Measurements from ENCODE around the gene PCLO.
"Not testable (repeated sequence)": the region's sequence is repeated elsewhere in the genome, so short reads cannot be mapped to it uniquely, and the experiment has no call there.

Gene PCLO

DNA sequence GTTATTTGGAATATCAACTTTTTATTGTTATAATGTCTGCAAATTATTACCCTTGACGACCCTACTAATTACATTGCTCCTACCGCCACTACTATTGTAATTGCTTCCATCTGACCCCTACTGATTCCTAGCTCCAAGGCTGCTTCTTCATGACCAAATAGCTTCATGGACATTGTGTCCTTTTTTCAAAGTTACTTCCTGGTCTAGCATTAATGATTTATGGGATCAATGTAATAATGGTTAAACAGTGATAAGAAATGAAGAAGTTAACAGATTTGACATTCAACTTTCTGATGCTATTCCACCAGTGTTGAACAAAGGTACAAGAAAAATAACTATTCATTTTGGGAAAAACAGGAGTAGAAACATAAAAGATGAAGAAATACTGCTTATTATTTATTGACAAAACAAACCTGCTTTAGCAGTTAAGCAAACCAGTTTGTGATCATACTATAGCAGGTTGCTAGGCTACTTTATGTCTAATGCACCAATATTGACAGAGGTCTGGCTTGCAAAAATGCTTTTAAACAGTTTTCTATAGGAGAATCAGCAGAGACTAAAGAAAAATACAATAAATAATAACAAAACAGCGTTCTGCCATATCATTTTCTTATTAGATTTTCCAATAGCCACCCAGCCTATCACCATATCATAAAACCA lies 125.8 kb downstream of the PCLO start:
- no peak for DNase-seq (ENCODE audit: low spot score in 2 of 2)
- no peaks in the 10 kb centered on the region for H3K36me3 Mint-ChIP-seq
- H3K4me1 Mint-ChIP-seq: no peaks in the 10 kb centered on the region
- H3K4me3 Mint-ChIP-seq: no peak overlapping the region
- no peak overlapping the region for H3K27ac Mint-ChIP-seq
- H3K9me3 Mint-ChIP-seq: peaks cover 15% of the 10 kb centered on the region
- ATAC-seq: no peak

DNA sequence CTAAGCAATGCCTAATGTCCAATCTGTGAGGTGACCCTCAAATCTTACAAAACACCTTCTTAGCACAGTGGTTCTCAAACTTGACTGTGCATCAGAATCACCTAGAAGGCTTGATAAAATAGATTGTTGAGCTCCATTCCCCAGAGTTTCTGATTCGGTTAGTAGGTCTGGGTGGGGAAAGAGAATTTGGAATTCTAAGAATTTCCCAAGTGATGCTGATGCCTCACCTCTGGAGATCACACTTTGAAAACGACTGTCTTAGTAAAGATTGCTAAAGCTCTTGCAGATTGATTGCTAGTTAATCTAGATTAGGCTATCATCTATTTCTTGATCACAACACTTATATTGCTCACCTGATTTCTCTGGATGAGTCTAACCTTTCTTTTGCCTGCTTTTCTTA lies 126.6 kb downstream of the PCLO start:
- Mint-ChIP-seq H3K9me3 (peaks cover 20% of the 10 kb centered on the region), H3K4me3 (no peak overlapping the region), H3K4me1 (no peaks in the 10 kb centered on the region), H3K36me3 (no peaks in the 10 kb centered on the region), H3K27ac (no peak overlapping the region)
- no peak for DNase-seq (ENCODE audit: low spot score in 2 of 2)
- ATAC-seq: no peak

DNA sequence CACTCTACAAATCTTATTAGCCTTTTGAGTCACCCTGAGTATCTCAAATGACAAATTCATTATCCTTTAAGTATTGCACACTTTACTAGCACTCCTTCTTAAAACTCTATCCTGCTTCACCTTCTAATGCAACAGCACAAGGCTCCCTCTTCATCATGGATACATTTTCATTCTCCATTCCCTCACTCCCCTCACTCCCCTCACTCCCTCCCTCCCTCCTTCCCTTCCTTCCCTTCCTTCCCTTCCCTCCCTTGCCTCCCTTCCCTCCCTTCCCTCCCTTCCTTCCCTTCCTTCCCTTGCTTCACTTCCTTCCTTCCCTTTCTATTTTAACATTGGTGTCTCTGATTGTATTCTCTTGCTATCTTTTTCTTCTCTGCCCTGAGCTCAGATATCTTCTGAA lies 130.5 kb downstream of the PCLO start:
- H3K4me1 Mint-ChIP-seq: no peaks in the 10 kb centered on the region

DNA sequence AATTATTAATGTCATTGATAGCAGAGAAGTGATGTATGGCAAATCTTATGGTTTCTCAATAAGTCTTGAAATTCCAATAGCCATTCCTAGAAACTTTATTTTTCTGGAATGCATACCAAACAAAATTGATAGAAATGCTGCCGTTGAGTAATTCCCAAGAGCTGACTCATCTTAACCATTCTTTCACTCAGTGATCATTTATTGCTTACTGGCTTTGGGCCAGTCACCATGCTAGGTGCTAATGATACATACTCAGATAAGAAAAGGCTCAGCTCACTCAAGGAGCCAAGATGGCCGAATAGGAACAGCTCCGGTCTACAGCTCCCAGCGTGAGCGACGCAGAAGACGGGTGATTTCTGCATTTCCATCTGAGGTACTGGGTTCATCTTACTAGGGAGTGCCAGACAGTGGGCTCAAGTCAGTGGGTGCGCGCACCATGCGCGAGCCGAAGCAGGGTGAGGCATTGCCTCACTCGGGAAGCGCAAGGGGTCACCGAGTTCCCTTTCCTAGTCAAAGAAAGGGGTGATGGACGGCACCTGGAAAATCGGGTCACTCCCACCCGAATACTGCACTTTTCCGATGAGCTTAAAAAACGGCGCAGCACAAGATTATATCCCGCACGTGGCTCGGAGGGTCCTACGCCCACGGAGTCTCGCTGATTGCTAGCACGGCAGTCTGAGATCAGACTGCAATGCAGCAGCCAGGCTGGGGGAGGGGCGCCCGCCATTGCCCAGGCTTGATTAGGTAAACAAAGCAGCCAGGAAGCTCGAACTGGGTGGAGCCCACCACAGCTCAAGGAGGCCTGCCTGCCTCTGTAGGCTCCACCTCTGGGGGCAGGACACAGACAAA lies 138.6 kb downstream of the PCLO start:
- not testable (repeated sequence) for H3K36me3 Mint-ChIP-seq; H3K4me1 Mint-ChIP-seq; H3K27ac Mint-ChIP-seq; ATAC-seq; DNase-seq (ENCODE audit: low spot score in 2 of 2); H3K4me3 Mint-ChIP-seq
- peaks cover 11% of the 10 kb centered on the region for H3K9me3 Mint-ChIP-seq

More for the DNA sequence above, 130.5 kb downstream of the PCLO start:
- peaks cover 15% of the 10 kb centered on the region for H3K9me3 Mint-ChIP-seq
- no peak overlapping the region for H3K4me3 Mint-ChIP-seq
- ATAC-seq (no peak), DNase-seq (ENCODE audit: low spot score in 2 of 2) (no peak)
- H3K36me3 Mint-ChIP-seq: no peaks in the 10 kb centered on the region
- H3K27ac Mint-ChIP-seq: no peak overlapping the region

DNA sequence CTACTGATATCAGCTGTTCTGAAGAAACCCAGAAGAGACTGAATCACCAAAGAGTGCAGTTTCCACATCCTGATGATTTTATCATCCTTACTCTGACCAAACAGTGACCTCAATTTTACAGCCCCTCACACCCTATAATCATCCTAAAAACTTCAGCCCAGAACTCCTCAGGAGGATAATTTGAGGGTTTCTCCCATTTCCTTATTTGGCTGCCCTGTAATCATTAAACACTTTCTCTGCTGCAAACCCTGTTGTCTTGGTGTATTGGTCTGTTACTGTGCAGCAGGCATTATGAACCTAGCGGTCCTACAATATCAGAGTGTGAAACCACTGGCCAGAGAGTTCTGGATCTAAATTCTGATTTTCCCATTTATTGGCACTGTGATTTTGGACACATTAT lies 141.7 kb downstream of the PCLO start:
- ATAC-seq: no peak
- DNase-seq (ENCODE audit: low spot score in 2 of 2): no peak
- no peak overlapping the region for H3K27ac Mint-ChIP-seq

DNA sequence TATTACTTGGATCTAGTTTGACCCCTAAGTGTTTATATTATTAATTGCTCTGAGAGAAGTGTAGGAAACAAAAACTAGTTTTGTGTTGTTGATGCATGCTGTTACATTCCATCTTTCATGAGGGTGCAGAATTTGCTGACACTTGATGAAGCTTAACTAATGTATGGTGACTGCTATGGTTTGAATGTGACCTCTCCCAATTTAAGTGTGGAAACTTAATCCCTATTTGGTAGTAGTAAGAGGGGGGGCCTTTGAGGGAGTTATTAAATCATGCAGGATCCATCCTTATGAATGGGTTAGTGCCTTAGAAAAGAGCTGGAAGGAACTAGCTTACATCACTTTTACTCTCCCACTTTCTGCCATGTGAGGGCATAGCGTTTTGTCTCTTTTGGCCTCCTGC lies 142.5 kb downstream of the PCLO start:
- Mint-ChIP-seq H3K4me1 (no peaks in the 10 kb centered on the region), H3K4me3 (no peak overlapping the region), H3K27ac (no peak overlapping the region), H3K9me3 (peaks cover 16% of the 10 kb centered on the region), H3K36me3 (no peaks in the 10 kb centered on the region)
- DNase-seq (ENCODE audit: low spot score in 2 of 2): no peak
- no peak for ATAC-seq

More for the DNA sequence above, 141.7 kb downstream of the PCLO start:
- Mint-ChIP-seq H3K4me1 (no peaks in the 10 kb centered on the region), H3K36me3 (no peaks in the 10 kb centered on the region), H3K4me3 (no peak overlapping the region), H3K9me3 (peaks cover 15% of the 10 kb centered on the region)

DNA sequence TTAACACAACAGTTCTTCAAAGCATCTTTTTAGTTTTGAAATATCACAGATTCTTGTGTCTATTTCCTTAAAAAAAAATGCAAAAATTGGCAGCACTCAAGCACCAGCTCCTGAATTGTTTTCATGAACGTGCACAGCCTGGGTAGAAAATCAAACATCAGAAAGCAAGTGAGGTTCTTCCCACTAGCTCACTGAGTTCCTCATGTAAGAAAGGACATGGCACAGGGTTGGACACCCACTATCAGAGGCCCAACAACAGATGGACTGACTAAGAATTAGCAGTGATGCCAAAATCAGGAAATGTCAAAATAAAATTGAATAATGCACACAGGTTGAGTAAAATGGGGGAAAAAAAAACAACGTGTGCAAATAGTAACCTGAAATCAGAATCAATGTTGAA lies 146.8 kb downstream of the PCLO start:
- H3K4me3 Mint-ChIP-seq: no peak overlapping the region
- no peaks in the 10 kb centered on the region for H3K36me3 Mint-ChIP-seq
- H3K9me3 Mint-ChIP-seq: peaks cover 12% of the 10 kb centered on the region
- H3K4me1 Mint-ChIP-seq: no peaks in the 10 kb centered on the region
- no peak for ATAC-seq
- DNase-seq (ENCODE audit: low spot score in 2 of 2): no peak
- no peak overlapping the region for H3K27ac Mint-ChIP-seq

DNA sequence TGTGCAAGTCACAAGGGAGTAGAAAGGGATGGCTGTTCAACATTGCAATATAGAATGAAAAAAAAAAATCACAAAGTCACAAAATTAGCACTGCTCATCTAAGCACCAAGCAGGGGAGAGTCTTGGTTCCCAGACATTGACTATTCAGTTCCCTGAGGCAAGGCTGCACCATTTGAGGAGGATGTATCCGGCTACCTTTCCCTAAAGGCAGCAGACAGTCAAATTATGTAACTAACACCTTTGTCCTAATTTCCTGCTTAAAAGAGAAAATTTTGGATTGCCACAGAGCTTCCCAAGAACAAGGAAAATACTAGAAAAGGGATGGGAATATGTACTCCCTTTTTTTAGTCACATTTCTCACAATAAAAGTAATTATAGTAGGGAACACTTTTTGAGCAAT lies 148.1 kb downstream of the PCLO start:
- Mint-ChIP-seq H3K4me3 (no peak overlapping the region), H3K4me1 (no peaks in the 10 kb centered on the region), H3K36me3 (no peaks in the 10 kb centered on the region), H3K9me3 (peaks cover 18% of the 10 kb centered on the region), H3K27ac (no peak overlapping the region)
- ATAC-seq (no peak), DNase-seq (ENCODE audit: low spot score in 2 of 2) (no peak)

DNA sequence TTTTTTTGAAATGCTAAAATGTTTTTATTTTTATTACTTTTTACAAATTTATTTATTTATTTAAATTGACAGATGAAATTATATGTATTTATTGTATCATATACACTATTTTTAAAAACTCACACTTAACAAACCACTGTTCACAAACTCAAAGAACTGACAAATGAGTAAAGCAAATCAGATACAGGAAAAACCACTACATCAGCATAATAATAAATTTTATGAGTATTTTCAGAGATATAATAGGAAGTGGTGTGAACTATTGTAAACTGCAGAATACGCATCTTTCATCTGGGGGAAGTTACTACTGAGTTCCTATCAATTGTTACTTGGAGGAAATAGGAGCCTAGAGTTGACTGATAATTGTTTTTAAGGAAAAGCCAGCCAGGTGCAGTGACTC lies 150.7 kb downstream of the PCLO start:
- Mint-ChIP-seq H3K36me3 (no peaks in the 10 kb centered on the region), H3K9me3 (peaks cover 15% of the 10 kb centered on the region), H3K27ac (no peak overlapping the region), H3K4me1 (no peaks in the 10 kb centered on the region), H3K4me3 (no peak overlapping the region)
- no peak for ATAC-seq
- DNase-seq (ENCODE audit: low spot score in 2 of 2): no peak

DNA sequence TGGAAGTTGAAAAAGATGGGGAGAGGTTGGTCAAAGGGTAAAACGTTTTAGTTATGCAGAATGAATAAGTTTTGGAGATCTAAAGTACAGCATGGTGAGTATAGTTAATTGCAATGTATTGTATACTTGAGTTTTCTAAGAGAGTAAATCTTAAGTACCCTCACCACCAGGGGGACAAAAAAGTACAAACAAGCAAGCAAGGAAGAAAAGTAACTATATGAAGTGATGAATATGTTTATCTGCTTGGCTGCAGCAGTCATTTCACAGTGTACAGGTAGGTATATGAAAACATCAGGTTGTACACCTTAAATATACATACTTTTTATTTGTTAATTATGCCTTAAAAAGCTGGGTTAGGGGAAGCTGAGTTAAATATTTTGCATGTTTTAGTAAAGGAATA lies 157.3 kb downstream of the PCLO start:
- Mint-ChIP-seq H3K36me3 (no peaks in the 10 kb centered on the region), H3K27ac (no peak overlapping the region), H3K9me3 (peaks cover 15% of the 10 kb centered on the region), H3K4me1 (no peaks in the 10 kb centered on the region), H3K4me3 (no peak overlapping the region)
- DNase-seq (ENCODE audit: low spot score in 2 of 2): no peak
- no peak for ATAC-seq

DNA sequence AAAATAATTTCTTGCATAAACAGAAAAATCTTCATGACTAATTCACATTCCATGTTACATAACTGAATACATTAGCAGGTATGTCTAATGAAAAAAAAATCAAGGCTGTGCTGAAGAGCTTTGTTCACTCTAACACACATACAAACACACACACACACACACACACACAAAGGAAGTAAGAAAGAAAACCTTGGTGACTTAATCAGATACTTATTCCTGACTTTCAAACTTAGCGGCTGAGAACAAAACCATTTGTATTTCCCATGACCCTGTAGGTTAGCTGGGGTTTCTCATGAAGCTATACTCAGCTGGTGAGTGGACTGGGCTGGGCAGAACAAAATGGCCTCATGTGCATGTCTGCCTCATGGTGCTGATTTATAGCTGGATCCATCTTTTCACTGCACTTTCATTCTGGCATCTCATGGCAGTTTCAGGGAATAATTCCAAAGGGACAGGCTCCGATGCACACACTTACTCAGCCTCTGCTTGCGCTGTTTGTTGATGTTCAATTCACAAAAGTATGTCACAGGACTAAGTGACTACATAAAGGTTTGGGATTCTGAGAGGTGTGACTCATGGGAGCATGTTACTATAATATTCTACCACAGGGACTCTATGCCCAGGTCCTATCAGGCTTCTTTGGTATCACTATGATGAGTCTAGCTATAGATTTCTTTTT lies 161.2 kb downstream of the PCLO start:
- H3K4me3 Mint-ChIP-seq: no peak overlapping the region
- no peak overlapping the region for H3K27ac Mint-ChIP-seq
- ATAC-seq (no peak), DNase-seq (ENCODE audit: low spot score in 2 of 2) (no peak)
- H3K4me1 Mint-ChIP-seq: no peaks in the 10 kb centered on the region
- H3K9me3 Mint-ChIP-seq: peaks cover 18% of the 10 kb centered on the region
- no peaks in the 10 kb centered on the region for H3K36me3 Mint-ChIP-seq

DNA sequence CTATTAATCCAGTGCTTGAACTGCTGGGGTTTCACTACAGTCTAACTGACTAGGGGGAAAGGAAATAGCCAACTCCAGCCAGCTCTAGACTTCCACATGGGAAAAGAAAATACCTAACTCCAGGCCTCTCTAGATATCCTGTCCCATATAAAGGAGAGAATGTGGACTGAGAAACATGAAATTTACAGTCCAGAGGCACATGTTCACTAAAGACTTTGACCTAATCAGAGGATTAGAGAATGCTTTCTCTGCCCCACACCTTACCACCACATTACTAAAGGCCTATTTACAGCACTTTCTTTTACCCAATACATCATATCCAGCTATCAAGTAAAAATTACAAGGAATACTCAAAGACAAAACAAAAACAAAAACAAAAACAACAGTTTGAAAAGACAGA lies 164.2 kb downstream of the PCLO start:
- ATAC-seq (no peak), DNase-seq (ENCODE audit: low spot score in 2 of 2) (no peak)
- Mint-ChIP-seq H3K36me3 (no peaks in the 10 kb centered on the region), H3K4me3 (no peak overlapping the region), H3K27ac (no peak overlapping the region), H3K9me3 (peaks cover 22% of the 10 kb centered on the region), H3K4me1 (no peaks in the 10 kb centered on the region)

DNA sequence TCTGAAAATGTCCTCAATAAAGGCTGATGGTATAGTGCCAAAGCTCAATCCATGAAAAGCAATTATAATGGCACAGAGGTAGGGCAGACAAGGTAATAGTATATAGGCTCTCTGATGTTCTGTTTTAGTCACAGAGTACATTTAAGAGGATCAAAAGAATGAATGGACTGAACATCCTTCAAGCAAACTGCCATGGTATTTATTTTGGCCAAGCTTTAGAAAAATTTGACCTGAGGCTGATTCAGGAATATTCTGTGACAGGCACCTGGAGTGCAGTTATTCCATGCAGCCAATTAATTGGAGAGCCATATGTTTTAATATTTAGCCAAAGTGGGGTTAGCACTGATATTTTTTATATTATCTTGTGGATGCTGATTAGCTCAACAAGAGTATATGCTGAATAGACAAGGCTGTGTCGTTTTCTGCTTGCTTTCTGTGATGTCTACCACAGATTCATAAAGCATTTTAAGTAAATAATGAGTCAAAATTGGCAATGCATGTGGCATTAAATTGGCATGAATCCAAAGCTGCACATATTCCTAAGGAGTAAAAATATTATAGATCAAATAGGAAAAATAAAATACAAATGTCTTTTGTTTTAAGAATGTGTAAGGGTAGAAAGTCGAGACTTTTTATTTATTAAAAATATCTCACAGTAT lies 177.4 kb downstream of the PCLO start:
- H3K9me3 Mint-ChIP-seq: peaks cover 7% of the 10 kb centered on the region
- no peak for DNase-seq (ENCODE audit: low spot score in 2 of 2)
- no peak overlapping the region for H3K27ac Mint-ChIP-seq
- ATAC-seq: no peak
- no peak overlapping the region for H3K4me3 Mint-ChIP-seq
- H3K4me1 Mint-ChIP-seq: no peaks in the 10 kb centered on the region
- no peaks in the 10 kb centered on the region for H3K36me3 Mint-ChIP-seq

DNA sequence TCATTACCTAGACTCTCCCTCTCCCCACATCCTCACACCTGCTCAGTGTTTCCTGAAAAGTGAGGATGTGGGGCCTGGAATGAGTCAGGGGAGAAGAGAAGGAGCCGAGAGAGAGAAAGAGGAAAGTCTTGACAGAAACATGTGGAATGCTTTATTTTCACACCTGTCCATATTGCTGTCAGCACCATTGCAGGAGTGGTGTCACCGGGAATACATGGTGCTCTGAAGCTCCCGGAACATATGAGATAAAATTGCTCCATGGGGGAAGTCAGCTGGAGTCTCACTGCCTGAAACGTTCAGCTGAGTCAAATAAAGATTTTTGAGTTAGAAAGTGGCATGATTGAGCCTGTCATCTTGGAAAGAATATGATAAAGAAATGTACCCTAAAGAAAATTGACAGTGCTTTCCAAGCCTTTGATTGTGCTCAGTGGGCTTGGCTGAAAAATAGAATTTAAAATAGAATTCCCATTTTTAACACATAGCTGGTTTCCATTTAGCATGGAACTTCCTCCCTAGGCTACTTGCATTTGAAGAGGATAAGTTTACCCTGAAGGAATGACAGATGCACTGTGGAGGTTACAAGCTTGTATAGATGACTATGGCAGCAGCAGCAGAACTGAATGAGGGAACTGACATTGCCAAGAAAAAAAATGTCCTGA lies 182.4 kb downstream of the PCLO start:
- H3K36me3 Mint-ChIP-seq: no peaks in the 10 kb centered on the region

More for the DNA sequence above, 182.4 kb downstream of the PCLO start:
- Mint-ChIP-seq H3K4me3 (no peak overlapping the region), H3K9me3 (peaks cover 1% of the 10 kb centered on the region), H3K27ac (no peak overlapping the region), H3K4me1 (no peaks in the 10 kb centered on the region)
- DNase-seq (ENCODE audit: low spot score in 2 of 2) (no peak), ATAC-seq (no peak)

Measured in stimulated activated effector memory CD8-positive, alpha-beta T cell treated with anti-CD3 and anti-CD28 coated beads, Interleukin-12 subunit alpha, Interleukin-12 subunit beta, amount 100 ng/mL, for 72 hours (primary cell).